Measurements from ENCODE around the gene CCDC60.

DNA sequence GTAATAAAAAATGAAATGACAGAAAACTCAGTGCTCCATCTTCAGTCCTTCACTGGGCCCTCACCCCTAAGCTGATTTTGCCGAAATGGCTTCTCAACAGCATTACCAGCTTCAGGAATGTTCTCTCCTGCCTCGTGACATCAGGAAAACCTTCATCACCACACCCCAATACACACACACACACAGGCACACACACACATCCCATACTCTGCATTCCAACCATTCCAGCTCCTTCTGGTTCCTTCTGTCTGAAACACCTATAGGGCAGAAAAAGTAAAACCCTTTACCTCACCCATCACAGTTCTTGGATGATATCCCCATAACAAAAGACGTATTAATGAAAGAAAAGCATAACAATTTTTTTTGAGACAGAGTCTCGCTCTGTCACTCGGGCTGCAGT is 75.9 kb downstream of the CCDC60 start:
- TF ChIP-seq CTCF (IDR thresholded peaks at IDR 0.05 in 2 of 3, conservative IDR thresholded peaks at IDR 0.05 in 1 of 3; ENCODE audit: control insufficient read depth in 2 of 3, extremely low read depth in 1 of 3, insufficient read depth in 1 of 3, low read depth in 3 of 3, low read length in 3 of 3) = no peak
- TF ChIP-seq EGR1 (IDR thresholded peaks at IDR 0.05; ENCODE audit: borderline replicate concordance in 1 of 2, low read depth in 2 of 2, low read length in 2 of 2) = no peak
- no peak for TF ChIP-seq NRF1 (conservative IDR thresholded peaks at IDR 0.05; ENCODE audit: low read depth, low read length)
- no peak for TF ChIP-seq EP300 (IDR thresholded peaks at IDR 0.05; ENCODE audit: borderline replicate concordance in 1 of 2, control insufficient read depth in 1 of 2, low read depth in 2 of 2, low read length in 2 of 2)
- TF ChIP-seq KDM1A (IDR thresholded peaks at IDR 0.05; ENCODE audit: borderline replicate concordance) = no peak
- TF ChIP-seq POLR2A (IDR thresholded peaks at IDR 0.05; ENCODE audit: low read depth, low read length) = no peak
- TF ChIP-seq HDAC2 (IDR thresholded peaks at IDR 0.05) = no peak
- TF ChIP-seq HDAC6 (IDR thresholded peaks at IDR 0.05; ENCODE audit: unreplicated experiment) = no peak
- TF ChIP-seq, protein P1, sequence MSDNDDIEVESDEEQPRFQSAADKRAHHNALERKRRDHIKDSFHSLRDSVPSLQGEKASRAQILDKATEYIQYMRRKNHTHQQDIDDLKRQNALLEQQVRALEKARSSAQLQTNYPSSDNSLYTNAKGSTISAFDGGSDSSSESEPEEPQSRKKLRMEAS (IDR thresholded peaks at IDR 0.05; ENCODE audit: low read depth, low read length) = no peak
- no peak for TF ChIP-seq ZBTB33 (IDR thresholded peaks at IDR 0.05)

Measured in GM12878 (cell line).